GM15510 (cell line): ENCODE results near the gene ZFR.

Experiments used
- POLR2A ChIP-seq: IDR thresholded peaks from 3 replicates; pipeline ENCODE4 v1.6.1; 2011; ENCODE audit warnings: borderline replicate concordance; ENCODE audit not compliant: insufficient read length; ENCODE audit errors: extremely low read depth

The ZFR gene

GRCh38 chr5:32400401-32400800 lies 44.1 kb downstream of the ZFR start:
- no peak for TF ChIP-seq POLR2A

- no peak for TF ChIP-seq POLR2A
These were observed 49.6 kb downstream of the ZFR start for GRCh38 chr5:32394981-32395380.

- TF ChIP-seq POLR2A, result no peak
These were observed 52.5 kb downstream of the ZFR start for GRCh38 chr5:32392039-32392438.

GRCh38 chr5:32390819-32391591 lies 53.5 kb downstream of the ZFR start:
- no peak for TF ChIP-seq POLR2A

GRCh38 chr5:32388432-32389129 lies 56.0 kb downstream of the ZFR start:
- TF ChIP-seq POLR2A, result no peak

GRCh38 chr5:32387841-32388240 lies 56.7 kb downstream of the ZFR start:
- TF ChIP-seq POLR2A, result no peak

- TF ChIP-seq POLR2A, result no peak
These were observed 57.3 kb downstream of the ZFR start for GRCh38 chr5:32387211-32387610.

- no peak for TF ChIP-seq POLR2A
These were observed 59.9 kb downstream of the ZFR start for GRCh38 chr5:32384621-32385020.

GRCh38 chr5:32383586-32383985 lies 61.0 kb downstream of the ZFR start:
- no peak for TF ChIP-seq POLR2A

GRCh38 chr5:32383065-32383464 lies 61.5 kb downstream of the ZFR start:
- TF ChIP-seq POLR2A, result no peak

GRCh38 chr5:32379421-32379820 lies 65.1 kb downstream of the ZFR start:
- TF ChIP-seq POLR2A, result no peak

- no peak for TF ChIP-seq POLR2A
These were observed 65.6 kb downstream of the ZFR start for GRCh38 chr5:32378966-32379365.

GRCh38 chr5:32369542-32370155 lies 74.9 kb downstream of the ZFR start:
- no peak for TF ChIP-seq POLR2A

GRCh38 chr5:32369032-32369431 lies 75.5 kb downstream of the ZFR start:
- TF ChIP-seq POLR2A, result no peak

- TF ChIP-seq POLR2A, result no peak
These were observed 78.9 kb downstream of the ZFR start for GRCh38 chr5:32365623-32366022.

- no peak for TF ChIP-seq POLR2A
These were observed 81.5 kb downstream of the ZFR start for GRCh38 chr5:32363030-32363429.
